Neuronal stem cell (in vitro differentiated cells): ENCODE measurements around the gene SAMD3.

Experiments used
- DNase-seq: peaks from one replicate; pipeline ENCODE4 v3.0.0-alpha.2; 2013; ENCODE audit warnings: low spot score
- H2AFZ ChIP-seq: one replicate; pipeline ENCODE4 v1.6.1; 2013; ENCODE audit warnings: mild to moderate bottlenecking, low read length, inconsistent platforms
- H2AK5ac ChIP-seq: 2 replicates; pipeline ENCODE4 v1.6.1; 2013; ENCODE audit warnings: low read depth, mild to moderate bottlenecking, inconsistent platforms, low read length, moderate library complexity, mixed read lengths
- H2BK120ac ChIP-seq: 2 replicates; pipeline ENCODE4 v1.6.1; 2013; ENCODE audit warnings: low read depth, mild to moderate bottlenecking, inconsistent platforms, low read length, moderate library complexity, mixed read lengths
- H2BK12ac ChIP-seq: one replicate; pipeline ENCODE4 v1.6.1; 2013; ENCODE audit warnings: low read length, inconsistent platforms
- H2BK15ac ChIP-seq: 2 replicates; pipeline ENCODE4 v1.6.1; 2013; ENCODE audit warnings: mild to moderate bottlenecking, low read length, inconsistent platforms, mixed read lengths
- H2BK5ac ChIP-seq: one replicate; pipeline ENCODE4 v1.6.1; 2013; ENCODE audit warnings: inconsistent platforms, mild to moderate bottlenecking, low read length, moderate library complexity
- H3K14ac ChIP-seq: one replicate; pipeline ENCODE4 v1.6.1; 2013; ENCODE audit warnings: low read length, inconsistent platforms
- H3K18ac ChIP-seq: 2 replicates; pipeline ENCODE4 v1.6.1; 2013; ENCODE audit warnings: low read length, inconsistent platforms
- H3K23ac ChIP-seq: 2 replicates; pipeline ENCODE4 v1.6.1; 2013; ENCODE audit warnings: low read depth, mild to moderate bottlenecking, mixed read lengths, low read length, inconsistent platforms; ENCODE audit not compliant: poor library complexity
- H3K27ac ChIP-seq: replicated peaks from 3 replicates; pipeline ENCODE4 v1.5.1; 2013; ENCODE audit warnings: low read length, inconsistent platforms
- H3K27me3 ChIP-seq, 3 experiments: 2 replicates each; pipeline ENCODE4 v1.6.1; 2013; ENCODE audit warnings: low read length in 3 of 3, mild to moderate bottlenecking in 2 of 3, inconsistent platforms in 1 of 3, low read depth in 1 of 3, mixed read lengths in 1 of 3, moderate library complexity in 1 of 3; ENCODE audit not compliant: control insufficient read depth in 3 of 3, insufficient read depth in 3 of 3
- H3K36me3 ChIP-seq, 2 donors: replicated peaks in 1 of 2; 2 replicates each; pipeline ENCODE4 v1.6.1; 2013; ENCODE audit warnings: low read length in 2 of 2; ENCODE audit not compliant: control insufficient read depth in 2 of 2, insufficient read depth in 2 of 2
- H3K4ac ChIP-seq: 2 replicates; pipeline ENCODE4 v1.6.1; 2013; ENCODE audit warnings: inconsistent platforms, mild to moderate bottlenecking, low read length, moderate library complexity
- H3K4me1 ChIP-seq, 2 donors: 1 replicate in 1 of 2; 2 replicates in 1 of 2; pipeline ENCODE4 v1.6.1; 2013; ENCODE audit warnings: low read length in 2 of 2, low read depth in 1 of 2; ENCODE audit not compliant: control insufficient read depth in 2 of 2, insufficient read depth in 1 of 2
- H3K4me2 ChIP-seq: one replicate; pipeline ENCODE4 v1.6.1; 2013; ENCODE audit warnings: mild to moderate bottlenecking, low read length, inconsistent platforms; ENCODE audit not compliant: insufficient read depth, poor library complexity, severe bottlenecking
- H3K4me3 ChIP-seq, 2 donors: 2 replicates each; pipeline ENCODE4 v1.5.1; 2013; ENCODE audit warnings: low read length in 2 of 2, mild to moderate bottlenecking in 2 of 2, inconsistent platforms in 1 of 2, moderate library complexity in 1 of 2
- H3K79me1 ChIP-seq: one replicate; pipeline ENCODE4 v1.6.1; 2013; ENCODE audit warnings: low read depth, mild to moderate bottlenecking, inconsistent platforms, low read length, moderate library complexity
- H3K9ac ChIP-seq: one replicate; pipeline ENCODE4 v1.6.1; 2013; ENCODE audit warnings: mild to moderate bottlenecking, low read depth, low read length, inconsistent platforms; ENCODE audit not compliant: poor library complexity
- H3K9me3 ChIP-seq, 2 donors: replicated peaks in 1 of 2; 2 replicates each; pipeline versions ENCODE3 to v1.6.1; 2013; ENCODE audit warnings: low read length in 2 of 2, mild to moderate bottlenecking in 2 of 2, inconsistent platforms in 1 of 2, low read depth in 1 of 2, mixed read lengths in 1 of 2, moderate library complexity in 1 of 2; ENCODE audit not compliant: control insufficient read depth in 2 of 2, insufficient read depth in 1 of 2
- H4K8ac ChIP-seq: one replicate; pipeline ENCODE4 v1.6.1; 2013; ENCODE audit warnings: low read depth, mild to moderate bottlenecking, inconsistent platforms, low read length, moderate library complexity
- H4K91ac ChIP-seq: one replicate; pipeline ENCODE4 v1.6.1; 2013; ENCODE audit warnings: low read length, low read depth, mild to moderate bottlenecking, inconsistent platforms; ENCODE audit not compliant: poor library complexity
- WGBS, 2 donors: extraction: QIAGEN DNeasy Blood & Tissue Kit; methylation state at CpG; one replicate each; pipeline ENCODE4 v1.1.7; 2013; ENCODE audit warnings: missing lambda C conversion rate in 2 of 2, mixed read lengths in 1 of 2; ENCODE audit not compliant: insufficient read length in 2 of 2, insufficient replicate concordance in 1 of 2; ENCODE audit errors: extremely low coverage in 2 of 2; 5-methylcytosine and 5-hydroxymethylcytosine counted together

The SAMD3 gene

DNA sequence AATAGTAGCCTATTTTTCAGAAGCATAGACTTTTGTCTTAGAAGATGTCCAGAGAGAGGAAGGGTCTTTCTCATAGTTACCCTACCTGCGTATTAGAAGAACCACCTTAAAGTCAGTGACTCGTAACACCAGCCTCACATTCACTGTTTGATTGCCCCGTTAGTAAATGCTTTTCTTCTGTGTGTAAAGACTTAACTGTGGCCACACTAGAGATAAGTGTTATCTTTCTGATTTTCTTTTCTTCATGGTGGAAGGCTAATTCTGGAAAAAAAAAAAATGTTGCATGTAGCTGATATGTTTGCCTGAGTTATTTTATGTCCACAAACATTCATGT is 83.9 kb downstream of the SAMD3 start:
- peaks cover 0 to 2% of the 10 kb centered on the region in 2 donors for H3K36me3 ChIP-seq
- no peak overlapping the region for H2AK5ac ChIP-seq
- H3K27me3 ChIP-seq, result no peaks in the 10 kb centered on the region
- DNase-seq, result no peak
- H2BK12ac ChIP-seq, result no peak overlapping the region
- no peak overlapping the region for H3K14ac ChIP-seq
- no peak overlapping the region for H3K9ac ChIP-seq
- no peaks in the 10 kb centered on the region for H3K79me1 ChIP-seq
- H2BK120ac ChIP-seq, result no peak overlapping the region
- H4K8ac ChIP-seq, result no peak overlapping the region
- no peak overlapping the region for H2BK5ac ChIP-seq
- H3K4me3 ChIP-seq, result no peak overlapping the region
- no peak overlapping the region for H3K27ac ChIP-seq
- no CpG with 5 or more reads among the region's 3 CpGs for WGBS, 2 donors
- no peak overlapping the region for H3K23ac ChIP-seq
- H3K9me3 ChIP-seq, result no peaks in the 10 kb centered on the region
- H2BK15ac ChIP-seq, result no peak overlapping the region
- no peak overlapping the region for H3K4me2 ChIP-seq
- no peak overlapping the region for H2AFZ ChIP-seq
- no peak overlapping the region for H4K91ac ChIP-seq
- no peak overlapping the region for H3K4ac ChIP-seq
- no peaks in the 10 kb centered on the region for H3K4me1 ChIP-seq
- no peak overlapping the region for H3K18ac ChIP-seq

- H2AFZ ChIP-seq, result no peak overlapping the region
- H2BK12ac ChIP-seq, result no peak overlapping the region
- H3K4me2 ChIP-seq, result no peak overlapping the region
- H3K9me3 ChIP-seq, result no peaks in the 10 kb centered on the region
- no peak overlapping the region for H2AK5ac ChIP-seq
- H3K79me1 ChIP-seq, result no peaks in the 10 kb centered on the region
- no peak overlapping the region for H3K9ac ChIP-seq
- no peak overlapping the region for H2BK15ac ChIP-seq
- no peak overlapping the region for H2BK120ac ChIP-seq
- no peak overlapping the region for H3K23ac ChIP-seq
- H4K91ac ChIP-seq, result no peak overlapping the region
- H3K27ac ChIP-seq, result no peak overlapping the region
- no peak for DNase-seq
- peaks cover 0 to 2% of the 10 kb centered on the region in 2 donors for H3K36me3 ChIP-seq
- no peak overlapping the region for H3K4ac ChIP-seq
- no CpG with 5 or more reads among the region's 7 CpGs for WGBS, 2 donors
- H4K8ac ChIP-seq, result no peak overlapping the region
- H3K4me3 ChIP-seq, result no peak overlapping the region
- no peaks in the 10 kb centered on the region for H3K4me1 ChIP-seq
- H3K18ac ChIP-seq, result no peak overlapping the region
- no peak overlapping the region for H3K14ac ChIP-seq
- H3K27me3 ChIP-seq, result no peaks in the 10 kb centered on the region
- no peak overlapping the region for H2BK5ac ChIP-seq
Observed at GRCh38 chr6:130138116-130138908, 84.4 kb downstream of the SAMD3 start.

GRCh38 chr6:130136798-130137197 is 86.0 kb downstream of the SAMD3 start:
- no peak overlapping the region for H3K4me2 ChIP-seq
- H3K23ac ChIP-seq, result no peak overlapping the region
- H3K4me3 ChIP-seq, result no peak overlapping the region
- H3K4ac ChIP-seq, result no peak overlapping the region
- H2AK5ac ChIP-seq, result no peak overlapping the region
- H3K14ac ChIP-seq, result no peak overlapping the region
- peaks cover 0 to 3% of the 10 kb centered on the region in 2 donors for H3K4me1 ChIP-seq
- WGBS, 2 donors, result no CpG with 5 or more reads among the region's 2 CpGs
- no peak overlapping the region for H4K8ac ChIP-seq
- no peak overlapping the region for H3K27ac ChIP-seq
- H3K27me3 ChIP-seq, result no peaks in the 10 kb centered on the region
- H3K79me1 ChIP-seq, result no peaks in the 10 kb centered on the region
- no peak for DNase-seq
- H3K18ac ChIP-seq, result no peak overlapping the region
- no peak overlapping the region for H2BK5ac ChIP-seq
- no peak overlapping the region for H4K91ac ChIP-seq
- H3K9me3 ChIP-seq, result no peaks in the 10 kb centered on the region
- H3K36me3 ChIP-seq, result peaks cover 0 to 2% of the 10 kb centered on the region in 2 donors
- H2BK12ac ChIP-seq, result no peak overlapping the region
- no peak overlapping the region for H2AFZ ChIP-seq
- H2BK15ac ChIP-seq, result no peak overlapping the region
- H3K9ac ChIP-seq, result no peak overlapping the region
- H2BK120ac ChIP-seq, result no peak overlapping the region

GRCh38 chr6:130134582-130134981 is 88.2 kb downstream of the SAMD3 start:
- H2BK120ac ChIP-seq, result no peak overlapping the region
- no peak overlapping the region for H3K23ac ChIP-seq
- no peak overlapping the region for H3K14ac ChIP-seq
- no peaks in the 10 kb centered on the region for H3K79me1 ChIP-seq
- H3K9ac ChIP-seq, result no peak overlapping the region
- H2AK5ac ChIP-seq, result no peak overlapping the region
- H3K4me3 ChIP-seq, result no peak overlapping the region
- H2BK5ac ChIP-seq, result no peak overlapping the region
- H3K4me2 ChIP-seq, result no peak overlapping the region
- no peak for DNase-seq
- peaks cover 0 to 2% of the 10 kb centered on the region in 2 donors for H3K36me3 ChIP-seq
- H2BK12ac ChIP-seq, result no peak overlapping the region
- H3K27ac ChIP-seq, result no peak overlapping the region
- H3K4ac ChIP-seq, result no peak overlapping the region
- H3K4me1 ChIP-seq, result peaks cover 0 to 3% of the 10 kb centered on the region in 2 donors
- H3K18ac ChIP-seq, result no peak overlapping the region
- no peak overlapping the region for H2BK15ac ChIP-seq
- no peaks in the 10 kb centered on the region for H3K27me3 ChIP-seq
- no peak overlapping the region for H4K91ac ChIP-seq
- no peaks in the 10 kb centered on the region for H3K9me3 ChIP-seq
- H4K8ac ChIP-seq, result no peak overlapping the region
- no CpG with 5 or more reads among the region's 2 CpGs for WGBS, 2 donors
- no peak overlapping the region for H2AFZ ChIP-seq
